ENCODE results near the gene NCK2.

Gene NCK2

GRCh38 chr2:105926960-105927678 lies 182.4 kb downstream of the NCK2 start:
- DNase-seq (ENCODE audit: low spot score): no peak

GRCh38 chr2:105928086-105928485 lies 183.4 kb downstream of the NCK2 start:
- DNase-seq (ENCODE audit: low spot score): no peak

GRCh38 chr2:105928563-105928962 lies 183.9 kb downstream of the NCK2 start:
- DNase-seq (ENCODE audit: low spot score): no peak

DNA sequence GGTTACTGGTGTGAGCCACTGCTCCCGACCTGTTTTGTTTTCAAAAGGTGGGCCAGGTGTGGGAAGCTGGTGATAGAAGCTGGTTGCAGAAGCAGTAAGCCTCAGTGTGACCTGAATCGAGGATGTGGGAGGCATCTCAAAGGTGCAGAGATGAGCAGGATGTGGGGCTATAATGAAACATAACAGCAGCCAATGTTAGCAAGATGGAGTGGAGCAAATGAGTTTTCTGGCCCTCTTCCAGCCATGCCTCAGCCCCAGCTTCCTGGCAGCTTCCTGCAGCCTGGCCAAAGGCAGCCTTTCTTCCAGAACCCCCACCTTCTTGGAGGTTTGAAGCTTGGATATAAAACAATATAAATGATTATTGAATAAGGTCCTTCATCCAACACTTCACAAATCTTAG lies 184.8 kb downstream of the NCK2 start:
- no peak for DNase-seq (ENCODE audit: low spot score)

DNA sequence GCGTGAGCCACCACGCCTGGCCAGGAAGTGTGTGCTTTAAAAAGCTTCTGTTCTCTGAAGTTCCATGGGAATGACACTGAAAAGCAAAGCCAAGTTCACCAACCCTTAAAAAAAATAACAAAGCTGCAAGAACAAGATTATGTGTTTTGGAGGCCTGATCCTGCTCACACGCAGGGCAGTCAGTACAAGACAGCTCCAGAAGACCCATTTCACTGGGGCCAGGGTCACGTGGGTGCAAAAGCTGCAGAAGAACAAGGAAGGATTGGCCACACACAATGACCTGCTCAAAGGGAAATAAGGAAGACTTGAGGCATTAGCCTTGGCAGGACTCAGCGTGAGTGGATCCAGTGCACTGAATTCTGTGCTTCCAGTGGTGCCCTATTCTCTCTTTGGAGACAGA lies 187.9 kb downstream of the NCK2 start:
- no peak for DNase-seq (ENCODE audit: low spot score)

GRCh38 chr2:105933906-105934305 lies 189.2 kb downstream of the NCK2 start:
- no peak for DNase-seq (ENCODE audit: low spot score)

- DNase-seq (ENCODE audit: low spot score): no peak
Measured at GRCh38 chr2:105934467-105934866, 189.8 kb downstream of the NCK2 start.

DNA sequence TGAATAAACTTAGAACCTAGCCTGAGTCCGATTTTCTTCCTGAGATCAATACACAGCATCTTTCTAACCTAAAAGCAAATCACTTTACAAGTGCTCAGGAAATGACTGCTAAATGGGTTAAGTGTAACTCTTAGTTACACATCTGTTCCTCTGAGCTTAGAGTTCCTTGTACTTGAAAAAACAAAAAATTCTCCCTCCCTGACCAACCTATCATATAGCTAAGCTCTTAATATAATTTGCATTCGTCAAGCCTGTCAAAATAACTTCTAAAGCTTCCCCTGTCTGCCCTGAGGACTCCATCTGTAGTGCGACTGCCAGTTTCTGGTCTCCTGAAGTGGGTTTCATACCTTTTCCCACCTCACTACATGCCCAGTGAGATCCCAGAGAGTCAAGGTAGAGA lies 190.4 kb downstream of the NCK2 start:
- no peak for DNase-seq (ENCODE audit: low spot score)

- DNase-seq (ENCODE audit: low spot score): no peak
Measured at GRCh38 chr2:105936954-105937353, 192.2 kb downstream of the NCK2 start.

- no peak for DNase-seq (ENCODE audit: low spot score)
Measured at GRCh38 chr2:105937498-105938097, 192.9 kb downstream of the NCK2 start.
